GM21619 (cell line): ENCODE measurements around the gene PTPRN2.
"Not testable (repeated sequence)": the region's sequence is repeated elsewhere in the genome, so short reads cannot be mapped to it uniquely, and the experiment has no call there.

ENCODE experiments used
- ATAC-seq: cut with Tn5 transposase; IDR thresholded peaks from one replicate; pipeline ENCODE4 v1.9.1; 2021; ENCODE audit not compliant: unreplicated experiment

The PTPRN2 gene

DNA sequence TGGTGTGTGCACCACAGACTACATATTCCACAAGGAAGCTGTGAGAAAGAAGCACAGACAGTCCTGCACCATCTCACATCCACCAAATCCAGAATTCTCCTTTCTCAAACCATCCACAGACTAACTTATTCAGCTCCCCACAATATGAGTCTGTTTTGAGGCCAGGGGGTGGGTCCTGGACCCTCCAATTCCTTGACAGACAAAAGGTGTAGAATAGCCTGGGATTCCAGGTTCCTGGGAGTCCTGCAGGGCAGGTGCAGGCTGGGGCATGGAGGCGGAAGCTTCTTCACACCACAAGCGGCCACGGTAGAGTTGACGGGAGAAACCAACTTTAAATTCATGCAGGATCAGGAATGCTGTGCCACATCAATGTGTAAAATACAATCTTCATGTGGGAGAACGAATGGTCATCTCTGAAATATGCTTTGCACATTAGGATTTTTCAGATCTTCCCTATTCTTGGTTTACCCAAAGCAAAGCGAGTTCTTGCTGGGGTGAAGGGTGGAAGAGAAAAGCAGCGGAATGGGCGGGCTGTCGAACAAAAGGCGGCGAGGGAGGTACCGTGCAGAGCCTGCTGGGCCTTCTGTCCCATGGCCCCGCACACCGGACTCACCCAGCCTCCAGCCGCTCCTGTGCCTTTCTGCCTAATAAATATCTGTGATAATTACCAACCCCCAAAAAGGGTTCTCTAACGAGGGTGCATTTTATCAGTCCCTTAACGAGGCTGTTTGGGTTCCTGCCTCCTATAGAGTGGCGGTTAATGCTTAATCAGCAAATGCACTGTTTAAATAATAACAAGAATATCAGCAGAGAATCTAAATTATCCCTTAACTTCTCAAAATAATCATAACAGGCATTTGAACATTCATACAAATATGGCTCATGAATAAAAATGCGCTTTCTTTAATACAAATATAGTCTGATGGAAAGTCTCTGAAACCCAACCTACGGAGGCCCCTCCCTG, 736.9 kb downstream of the PTPRN2 start:
- no peak for ATAC-seq

DNA sequence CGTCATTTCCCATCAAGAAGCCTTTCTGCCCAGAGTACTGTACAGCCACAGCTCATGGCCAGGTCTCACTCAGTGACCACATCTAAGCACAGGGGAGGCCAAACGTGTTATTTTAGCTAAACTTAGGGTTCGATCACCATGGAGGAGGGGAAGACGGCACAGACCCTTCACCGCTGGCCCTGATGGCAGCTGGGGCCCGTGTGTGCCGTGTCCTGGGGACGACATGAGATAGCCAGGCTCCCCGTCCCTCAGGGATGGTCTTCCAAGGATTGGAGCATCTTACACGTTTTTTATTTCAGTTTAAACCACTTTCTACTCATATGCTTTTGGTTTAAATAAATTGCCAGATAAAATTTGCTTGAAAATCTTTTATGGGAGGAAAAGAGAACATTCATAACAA, 737.9 kb downstream of the PTPRN2 start:
- no peak for ATAC-seq

DNA sequence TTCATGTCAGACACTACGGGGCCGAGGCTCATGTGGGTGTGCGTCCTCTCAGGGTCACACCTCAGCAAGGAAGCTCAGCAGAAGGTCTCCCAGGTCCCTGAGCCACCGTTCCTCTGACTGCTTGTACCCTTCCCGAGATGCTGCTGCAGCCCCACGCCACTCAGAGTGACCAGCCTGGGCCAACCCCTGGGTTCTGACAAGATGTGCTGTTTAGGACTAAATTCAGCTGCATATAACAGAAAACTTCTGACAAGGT, 738.4 kb downstream of the PTPRN2 start:
- no peak for ATAC-seq

DNA sequence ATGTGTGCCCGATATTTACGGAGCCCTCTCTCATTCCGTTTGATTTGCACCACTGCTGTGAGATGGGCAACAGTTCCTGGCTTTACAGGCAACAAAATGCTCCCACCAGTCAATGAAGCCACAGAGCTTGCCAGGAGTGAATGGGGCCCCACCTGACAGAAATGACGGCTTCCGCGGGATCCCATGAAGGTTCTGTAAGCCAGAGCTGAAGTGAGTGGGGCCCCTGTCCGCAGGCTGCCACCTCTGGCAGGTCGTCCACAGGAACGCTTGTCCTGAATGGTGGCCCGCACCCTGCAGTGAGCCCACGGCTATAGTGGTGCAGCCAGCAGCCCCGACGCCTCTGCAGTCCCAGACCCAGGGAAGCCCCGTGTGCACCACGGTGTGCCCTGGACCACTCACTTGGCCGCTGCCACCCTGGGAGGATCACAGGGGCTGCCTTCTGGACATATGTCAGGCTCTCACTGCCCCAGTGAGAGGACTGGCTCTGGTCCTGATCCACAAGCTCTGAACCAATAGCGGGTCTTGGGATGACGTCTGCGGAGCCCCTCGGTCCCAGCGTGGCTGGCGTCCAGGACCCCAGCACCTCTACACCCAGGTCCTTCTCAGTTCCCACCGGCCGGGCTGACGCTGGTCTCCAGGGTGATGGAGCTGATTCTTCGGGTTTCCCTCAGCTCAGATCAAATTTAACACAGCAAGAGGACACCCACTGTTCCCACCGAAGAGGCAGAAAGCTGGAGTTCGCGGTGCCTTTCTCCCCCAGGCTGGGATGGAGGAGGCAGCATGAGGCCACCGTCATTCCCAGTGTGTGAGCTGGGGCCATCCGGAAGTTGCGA, 738.9 kb downstream of the PTPRN2 start:
- ATAC-seq = no peak

DNA sequence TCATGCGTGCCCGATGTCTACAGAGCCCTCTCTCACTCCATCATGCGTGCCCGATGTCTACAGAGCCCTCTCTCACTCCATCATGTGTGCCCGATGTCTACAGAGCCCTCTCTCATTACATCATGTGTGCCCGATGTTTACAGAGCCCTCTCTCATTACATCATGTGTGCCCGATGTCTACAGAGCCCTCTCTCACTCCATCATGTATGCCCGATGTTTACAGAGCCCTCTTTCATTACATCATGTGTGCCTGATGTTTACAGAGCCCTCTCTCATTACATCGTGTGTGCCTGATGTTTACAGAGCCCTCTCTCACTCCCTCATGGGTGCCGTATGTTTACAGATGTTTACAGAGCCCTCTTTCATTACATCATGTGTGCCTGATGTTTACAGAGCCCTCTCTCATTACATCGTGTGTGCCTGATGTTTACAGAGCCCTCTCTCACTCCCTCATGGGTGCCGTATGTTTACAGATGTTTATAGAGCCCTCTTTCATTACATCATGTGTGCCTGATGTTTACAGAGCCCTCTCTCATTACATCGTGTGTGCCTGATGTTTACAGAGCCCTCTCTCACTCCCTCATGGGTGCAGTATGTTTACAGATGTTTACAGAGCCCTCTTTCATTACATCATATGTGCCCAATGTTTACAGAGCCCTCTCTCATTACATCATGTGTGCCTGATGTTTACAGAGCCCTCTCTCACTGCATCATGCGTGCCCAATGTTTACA, 739.7 kb downstream of the PTPRN2 start:
- ATAC-seq = not testable (repeated sequence)

DNA sequence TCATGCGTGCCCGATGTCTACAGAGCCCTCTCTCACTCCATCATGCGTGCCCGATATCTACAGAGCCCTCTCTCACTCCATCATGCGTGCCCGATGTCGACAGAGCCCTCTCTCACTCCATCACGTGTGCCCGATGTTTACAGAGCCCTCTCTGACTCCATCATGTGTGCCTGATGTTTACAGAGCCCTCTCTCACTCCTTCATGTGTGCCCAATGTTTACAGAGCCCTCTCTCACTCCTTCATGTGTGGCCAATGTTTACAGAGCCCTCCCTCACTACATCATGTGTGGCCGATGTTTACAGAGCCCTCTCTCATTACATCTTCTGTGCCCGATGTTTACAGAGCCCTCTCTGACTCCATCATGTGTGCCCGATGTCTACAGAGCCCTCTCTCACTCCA, 740.9 kb downstream of the PTPRN2 start:
- ATAC-seq = not testable (repeated sequence)

DNA sequence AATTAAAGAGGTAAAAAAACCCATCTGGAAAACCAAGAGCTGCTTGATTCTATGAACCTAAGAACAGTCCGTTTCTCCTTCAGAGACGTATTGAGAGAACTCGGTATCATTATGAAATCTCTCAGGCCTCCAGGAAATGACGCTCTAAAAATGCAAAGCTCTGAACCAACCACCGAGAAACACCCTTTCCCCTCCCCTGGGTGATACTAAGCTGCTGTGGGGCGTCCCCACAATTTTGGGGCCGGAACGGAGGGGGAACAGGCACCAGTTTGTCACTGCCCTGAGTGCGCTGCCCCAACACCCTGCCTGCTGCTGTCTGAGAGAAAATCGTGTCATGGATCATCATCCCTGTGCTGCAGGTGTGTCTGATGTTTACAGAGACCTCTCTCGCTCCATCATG, 741.4 kb downstream of the PTPRN2 start:
- no peak for ATAC-seq

DNA sequence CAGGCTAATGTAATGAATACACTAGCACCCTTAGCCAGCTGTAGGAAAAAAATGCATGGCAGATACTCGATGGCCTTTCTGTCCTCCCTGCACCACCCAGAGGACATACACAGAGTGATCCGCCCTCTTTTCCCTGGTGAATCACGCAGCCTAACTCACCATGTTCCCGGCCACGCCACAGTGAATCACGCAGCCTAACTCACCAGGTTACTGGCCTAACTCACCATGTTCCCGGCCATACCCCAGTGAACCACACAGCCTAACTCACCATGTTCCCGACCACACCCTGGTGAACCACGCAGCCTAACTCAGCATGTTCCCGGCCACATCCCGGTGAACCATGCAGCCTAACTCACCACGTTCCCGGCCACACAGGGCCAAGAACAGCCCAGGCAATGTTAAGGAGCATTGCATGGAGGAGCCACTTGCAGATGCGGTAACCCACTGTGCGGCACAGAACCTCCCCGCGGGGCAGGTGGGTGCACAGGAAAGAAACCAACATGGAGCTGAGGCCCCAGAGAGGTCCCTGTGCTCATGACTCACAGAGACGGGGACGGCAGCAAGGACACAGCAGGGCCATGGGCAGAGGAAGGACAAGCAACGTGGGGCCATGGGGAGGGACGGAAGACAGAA, 742.3 kb downstream of the PTPRN2 start:
- no peak for ATAC-seq

DNA sequence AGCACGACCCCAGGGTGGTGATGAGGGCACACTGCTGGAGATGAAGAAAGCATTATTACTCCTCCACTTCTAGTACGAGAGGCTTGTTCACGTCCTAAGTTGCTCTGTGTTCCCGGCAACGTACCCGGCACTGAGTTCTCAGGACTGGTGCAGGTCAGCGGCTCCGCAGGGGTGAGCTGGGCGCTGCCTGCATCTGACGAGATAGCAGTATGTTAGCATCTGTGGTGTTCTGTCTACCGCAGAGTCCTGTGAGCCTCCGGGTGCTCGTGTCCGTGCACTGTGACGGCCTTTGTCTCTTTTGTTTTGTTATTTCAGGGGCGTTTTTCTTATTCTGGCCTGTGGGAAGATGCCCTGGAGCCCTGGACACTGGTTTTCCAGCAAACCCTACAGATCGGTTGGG, 743.0 kb downstream of the PTPRN2 start:
- ATAC-seq = no peak

DNA sequence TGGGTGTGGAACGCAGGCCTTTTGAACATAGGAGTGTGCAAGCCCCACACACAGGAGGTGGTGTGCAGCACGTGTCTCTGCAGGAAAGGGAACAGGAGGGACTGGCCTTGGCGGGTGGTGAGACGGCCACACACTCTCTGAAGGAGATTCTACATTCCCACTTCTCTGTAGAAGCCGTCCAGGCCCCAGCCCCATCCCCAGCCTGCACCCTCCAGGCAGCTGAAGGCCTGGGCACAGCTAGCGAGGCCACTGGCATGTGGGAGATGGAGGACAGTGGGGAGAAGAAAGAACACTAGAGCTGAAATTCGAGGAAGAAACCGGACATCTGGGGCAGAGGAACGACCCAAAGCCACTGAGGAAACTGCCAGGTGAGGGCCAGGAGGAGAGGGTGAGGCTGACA, 743.5 kb downstream of the PTPRN2 start:
- ATAC-seq = no peak

DNA sequence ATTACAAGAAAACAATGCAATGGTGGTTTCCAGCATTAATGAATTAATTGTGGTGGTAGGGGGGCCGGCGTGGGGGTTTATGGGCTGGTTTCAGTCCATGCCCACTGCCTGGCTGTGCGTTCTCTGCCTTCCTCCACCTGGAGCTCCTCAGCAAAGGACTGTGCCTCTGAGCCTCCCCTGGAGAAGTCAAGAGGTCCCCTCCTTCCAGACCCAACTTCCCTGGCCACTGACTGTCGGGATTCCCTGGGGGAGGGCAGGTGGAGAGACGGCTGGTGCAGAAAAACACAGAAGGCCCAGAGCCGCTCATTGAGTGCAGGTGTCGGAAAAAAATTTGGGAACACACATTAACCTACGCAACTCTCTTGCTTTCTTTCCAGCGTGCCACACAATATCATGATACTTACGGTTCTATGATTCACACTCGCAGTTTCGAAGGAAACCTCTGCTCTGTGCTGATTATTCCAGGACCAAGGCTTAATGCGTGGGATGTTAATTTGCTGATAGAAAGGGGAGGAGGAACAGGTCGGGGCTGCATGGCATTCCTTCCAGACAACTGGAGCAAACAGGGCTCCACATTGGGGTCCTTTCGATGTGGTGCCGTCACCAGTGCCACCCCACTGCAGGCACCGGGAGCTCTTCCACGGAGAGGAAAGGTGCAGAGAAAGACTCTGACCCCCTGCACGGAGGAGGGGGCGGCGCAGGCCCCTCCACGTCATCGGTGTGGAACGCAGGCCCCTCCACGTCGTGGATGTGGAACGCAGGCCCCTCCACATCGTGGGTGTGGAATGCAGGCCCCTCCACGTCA, 744.1 kb downstream of the PTPRN2 start:
- no peak for ATAC-seq

DNA sequence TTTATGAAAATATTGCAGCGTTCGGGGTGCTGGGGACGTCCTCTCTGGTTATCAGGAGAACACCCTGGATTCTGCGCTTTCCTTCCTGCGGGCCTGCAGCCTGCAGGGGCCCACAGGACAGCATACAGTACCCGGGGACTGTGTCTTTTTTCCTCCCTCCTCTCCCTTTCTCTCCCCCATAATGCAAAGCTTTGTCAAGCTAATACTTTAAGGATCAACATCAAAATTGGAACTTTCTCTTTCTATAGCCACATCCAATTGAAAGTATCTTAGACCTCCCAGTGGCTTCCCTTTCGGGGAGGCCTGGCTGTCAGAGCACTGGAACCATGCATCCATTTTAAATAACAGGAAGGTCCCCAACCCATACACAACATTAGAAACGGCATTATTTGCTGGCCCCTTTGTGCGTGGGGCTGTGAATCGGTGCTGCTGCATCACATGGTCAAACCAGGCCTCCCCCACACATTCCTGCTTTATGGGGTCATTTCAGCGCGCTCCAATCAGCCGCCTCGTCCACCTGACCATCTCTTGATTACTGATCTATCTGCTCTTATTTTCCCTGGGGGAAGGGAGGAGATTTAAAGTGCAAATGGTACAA, 745.8 kb downstream of the PTPRN2 start:
- no peak for ATAC-seq

DNA sequence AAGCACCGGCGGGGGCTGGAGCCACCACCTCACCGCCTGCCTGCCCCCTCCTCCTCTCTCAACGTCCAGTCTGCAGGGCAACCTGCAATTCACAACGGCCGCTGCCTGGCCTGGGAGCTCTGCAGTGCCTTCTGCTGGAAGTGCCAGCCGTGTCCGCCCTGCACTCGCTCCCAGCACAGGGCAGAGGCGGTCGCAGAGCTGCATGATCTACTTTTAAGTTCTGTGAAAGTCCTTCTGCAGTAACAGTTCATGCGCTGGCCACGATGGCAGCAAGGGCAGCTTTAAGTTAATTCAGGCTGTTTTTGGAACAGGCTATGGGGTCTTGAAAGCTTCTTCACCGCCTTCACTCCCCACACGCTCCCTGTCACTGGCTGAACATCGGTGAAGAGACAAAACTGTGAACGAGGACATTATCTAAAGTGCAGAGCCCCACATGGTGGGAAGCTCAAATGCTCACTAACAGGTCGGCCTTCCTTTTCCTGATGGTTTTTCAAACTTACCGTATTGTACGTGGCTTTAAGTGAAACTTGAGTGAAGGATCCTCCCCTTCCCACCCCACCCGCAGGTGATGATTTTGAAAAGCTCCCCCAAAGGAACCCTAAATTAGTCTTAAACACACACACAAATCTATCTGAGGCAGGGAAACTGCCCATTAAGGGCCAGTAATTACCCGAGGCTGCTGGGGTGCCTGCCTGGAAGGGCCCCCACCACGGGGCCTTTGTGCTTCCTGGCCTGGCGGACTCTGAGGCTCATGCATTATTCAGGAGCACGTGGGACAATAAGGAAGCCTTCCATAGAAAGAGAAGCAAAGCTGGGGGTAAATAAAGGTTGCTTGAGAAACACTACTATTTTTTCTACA, 746.5 kb downstream of the PTPRN2 start:
- no peak for ATAC-seq

DNA sequence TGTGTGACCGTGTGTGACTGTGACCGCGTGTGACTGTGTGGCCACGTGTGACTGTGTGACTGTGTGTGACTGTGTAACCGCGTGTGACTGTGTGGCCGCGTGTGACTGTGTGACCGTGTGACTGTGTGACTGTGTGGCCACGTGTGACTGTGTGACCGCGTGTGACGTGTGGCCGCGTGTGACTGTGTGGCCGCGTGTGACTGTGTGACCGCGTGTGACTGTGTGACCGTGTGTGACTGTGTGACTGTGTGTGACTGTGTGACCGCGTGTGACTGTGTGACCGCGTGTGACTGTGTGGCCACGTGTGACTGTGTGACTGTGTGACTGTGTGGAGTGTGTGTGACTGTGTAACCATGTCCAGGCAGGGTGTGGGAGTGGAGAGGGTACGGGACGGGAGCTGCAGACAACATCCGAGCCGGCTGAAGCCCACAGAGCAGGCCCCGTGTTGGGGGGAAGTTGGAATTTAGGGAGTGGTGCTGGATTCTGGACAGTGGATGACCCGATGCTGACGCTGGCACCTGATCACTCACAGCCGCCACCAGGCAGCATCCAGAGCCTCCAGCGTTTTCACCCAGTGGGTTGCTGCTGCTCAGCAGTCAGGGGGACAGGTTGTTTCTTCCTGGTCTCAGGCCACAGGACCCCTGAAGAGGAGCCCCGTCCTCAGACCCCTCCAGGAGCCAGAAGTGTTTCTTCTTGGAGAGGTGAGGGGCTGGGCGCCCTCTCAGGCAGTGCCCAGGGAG, 747.3 kb downstream of the PTPRN2 start:
- no peak for ATAC-seq

DNA sequence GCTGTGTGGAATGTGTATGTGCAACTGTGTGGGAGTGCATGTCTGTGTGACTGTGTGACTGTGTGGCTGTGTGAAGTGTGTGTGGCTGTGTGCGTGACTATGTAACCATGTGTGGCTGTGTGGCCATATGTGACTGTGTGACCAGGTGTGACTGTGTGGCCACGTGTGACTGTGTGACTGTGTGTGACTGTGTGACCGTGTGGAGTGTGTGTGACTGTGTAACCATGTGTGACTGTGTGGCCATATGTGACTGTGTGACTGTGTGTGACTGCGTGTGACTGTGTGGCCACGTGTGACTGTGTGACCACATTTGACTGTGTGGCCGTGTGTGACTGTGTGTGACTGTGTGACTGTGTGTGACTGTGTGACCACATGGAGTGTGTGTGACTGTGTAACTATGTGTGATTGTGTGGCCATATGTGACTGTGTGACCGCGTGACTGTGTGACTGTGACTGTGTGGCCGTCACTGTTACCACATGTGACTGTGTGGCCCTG, 747.9 kb downstream of the PTPRN2 start:
- ATAC-seq = no peak

DNA sequence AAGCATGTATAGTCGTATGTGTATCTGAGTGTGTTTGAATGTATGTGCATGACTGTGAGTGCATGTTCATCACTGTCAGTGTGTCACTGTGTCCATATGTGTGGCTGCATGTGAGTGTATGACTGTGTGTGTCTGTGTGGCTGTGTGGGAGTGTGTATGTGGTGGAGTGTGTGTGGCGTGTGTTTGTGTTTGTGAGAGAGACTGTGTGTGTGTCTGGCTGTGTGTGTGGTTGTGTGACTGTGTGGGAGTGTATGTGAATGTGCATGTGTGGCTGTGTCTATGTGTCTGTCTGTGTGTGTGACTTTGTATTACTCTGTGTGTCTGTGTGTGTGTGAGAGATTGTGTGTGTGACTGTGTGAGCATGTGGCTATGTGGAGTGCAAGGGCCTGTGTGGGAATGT, 748.4 kb downstream of the PTPRN2 start:
- ATAC-seq = no peak

DNA sequence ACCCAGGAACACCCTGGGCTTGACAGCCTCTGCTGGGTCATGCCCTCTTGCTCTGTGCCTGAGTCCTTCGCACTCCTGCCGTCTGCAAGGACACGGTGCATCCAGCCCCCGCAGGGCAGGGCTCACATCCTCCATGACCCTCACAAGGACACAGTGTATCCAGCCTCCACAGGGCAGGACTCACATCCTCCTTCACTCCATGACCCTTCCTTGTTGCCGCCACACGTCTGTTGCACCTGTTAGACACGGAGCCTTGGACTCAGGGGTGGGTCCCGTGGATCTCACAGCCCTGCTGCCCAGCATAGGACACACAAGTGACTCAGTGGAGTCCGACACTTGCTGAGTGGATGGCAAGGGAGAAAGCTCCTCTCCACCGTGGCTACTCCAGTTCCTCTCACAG, 750.1 kb downstream of the PTPRN2 start:
- ATAC-seq = no peak

DNA sequence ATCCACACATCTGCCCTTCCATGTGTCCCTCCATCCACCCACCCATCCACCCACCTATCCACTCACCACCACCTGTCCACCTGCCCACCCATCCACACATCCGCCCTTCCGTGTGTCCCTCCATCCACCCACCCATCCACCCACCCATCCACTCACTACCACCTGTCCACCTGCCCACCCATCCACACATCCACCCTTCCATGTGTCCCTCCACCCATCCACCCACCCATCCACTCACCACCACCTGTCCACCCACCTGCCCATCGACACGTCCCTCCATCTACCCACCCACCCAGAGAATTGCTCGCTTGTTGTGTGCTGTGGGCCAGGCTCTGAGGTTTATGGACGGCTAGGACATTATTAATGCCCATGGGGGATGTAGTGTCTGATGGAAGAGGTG, 750.6 kb downstream of the PTPRN2 start:
- no peak for ATAC-seq
